Measurements from ENCODE around the gene TBCA. TPM values are rescaled to one million over a fixed set of nuclear protein-coding genes. Genes with fewer than 3 reads are reported as not detected.

The TBCA gene
- total RNA-seq, 2 experiments from 2014 or later, result 174 to 268 TPM

GRCh38 chr5:77744116-77744515 is 32.0 kb downstream of the TBCA start:
- intact Hi-C loops (cut with micrococcal nuclease; ENCODE audit: unreplicated experiment), result no loop called here

GRCh38 chr5:77743181-77743580 is 33.0 kb downstream of the TBCA start:
- no peak for DNase-seq (ENCODE audit: low spot score)
- Histone ChIP-seq H3K36me3 (ENCODE audit: insufficient read depth, low read length) (peaks cover 31% of the 10 kb centered on the region), H3K9me2 (ENCODE audit: insufficient read depth, low read length) (no peaks in the 10 kb centered on the region), H3K79me2 (ENCODE audit: insufficient read depth, low read depth, low read length) (peaks cover 83% of the 10 kb centered on the region), H3K4me3 (ENCODE audit: low read depth, low read length, poor library complexity, severe bottlenecking) (no peak overlapping the region), H3K9me3 (ENCODE audit: low read length) (no peaks in the 10 kb centered on the region), H3K4me2 (ENCODE audit: low read length) (no peak overlapping the region), H3K4me1 (ENCODE audit: insufficient read depth, low read length, poor library complexity, severe bottlenecking) (no peaks in the 10 kb centered on the region), H3K27ac (ENCODE audit: low read depth, low read length, poor library complexity, severe bottlenecking) (no peak overlapping the region), H4K20me1 (ENCODE audit: insufficient read depth, low read length) (peaks cover 7% of the 10 kb centered on the region; the same call in 1 of the 2 replicates), H2AFZ (ENCODE audit: low read length) (no peak overlapping the region)
- POLR2A ChIA-PET, result interaction anchor here (0.7 kb wide), 1 partner anchor 12 kb away, joined by 3 read pairs; no protein-coding TSS in a partner anchor
- no peak for TF ChIP-seq CTCF (conservative IDR thresholded peaks at IDR 0.05; ENCODE audit: low read length)
- no peak for TF ChIP-seq EZH2phosphoT487 (IDR thresholded peaks at IDR 0.05; ENCODE audit: borderline replicate concordance, low read depth, low read length)
- intact Hi-C loops (cut with micrococcal nuclease; ENCODE audit: unreplicated experiment), result no loop called here
- CTCF ChIA-PET (ENCODE audit: unreplicated experiment), result no interaction called here
- BruUV-seq (replicated peaks), result no TSS peak

More at GRCh38 chr5:77744116-77744515, 32.0 kb downstream of the TBCA start:
- Histone ChIP-seq H3K4me3 (ENCODE audit: low read depth, low read length, poor library complexity, severe bottlenecking) (no peak overlapping the region), H3K36me3 (ENCODE audit: insufficient read depth, low read length) (peaks cover 26% of the 10 kb centered on the region), H3K27ac (ENCODE audit: low read depth, low read length, poor library complexity, severe bottlenecking) (no peak overlapping the region), H4K20me1 (ENCODE audit: insufficient read depth, low read length) (peaks cover 7% of the 10 kb centered on the region; the same call in 1 of the 2 replicates), H3K79me2 (ENCODE audit: insufficient read depth, low read depth, low read length) (peaks cover 85% of the 10 kb centered on the region), H3K4me2 (ENCODE audit: low read length) (no peak overlapping the region), H3K9me3 (ENCODE audit: low read length) (no peaks in the 10 kb centered on the region), H2AFZ (ENCODE audit: low read length) (no peak overlapping the region), H3K9me2 (ENCODE audit: insufficient read depth, low read length) (no peaks in the 10 kb centered on the region), H3K4me1 (ENCODE audit: insufficient read depth, low read length, poor library complexity, severe bottlenecking) (no peaks in the 10 kb centered on the region)
- no peak for DNase-seq (ENCODE audit: low spot score)
- ChIA-PET POLR2A (interaction anchor here (1.2 kb wide), 1 partner anchor 17 kb away, joined by 3 read pairs; no protein-coding TSS in a partner anchor), CTCF (ENCODE audit: unreplicated experiment) (no interaction called here)
- BruUV-seq (replicated peaks), result no TSS peak
- TF ChIP-seq CTCF (conservative IDR thresholded peaks at IDR 0.05; ENCODE audit: low read length), result no peak
- TF ChIP-seq EZH2phosphoT487 (IDR thresholded peaks at IDR 0.05; ENCODE audit: borderline replicate concordance, low read depth, low read length), result no peak

- no peak overlapping the region for H3K4me3 ChIP-seq (ENCODE audit: low read depth, low read length, poor library complexity, severe bottlenecking)
- POLR2A ChIA-PET, result no interaction called here
- no peaks in the 10 kb centered on the region for H3K4me1 ChIP-seq (ENCODE audit: insufficient read depth, low read length, poor library complexity, severe bottlenecking)
- no peak overlapping the region for H3K27ac ChIP-seq (ENCODE audit: low read depth, low read length, poor library complexity, severe bottlenecking)
- H3K9me2 ChIP-seq (ENCODE audit: insufficient read depth, low read length), result no peaks in the 10 kb centered on the region
- no peak overlapping the region for H3K4me2 ChIP-seq (ENCODE audit: low read length)
- peaks cover 7% of the 10 kb centered on the region; the same call in 1 of the 2 replicates for H4K20me1 ChIP-seq (ENCODE audit: insufficient read depth, low read length)
- no peak for DNase-seq (ENCODE audit: low spot score)
- peaks cover 36% of the 10 kb centered on the region for H3K36me3 ChIP-seq (ENCODE audit: insufficient read depth, low read length)
- H2AFZ ChIP-seq (ENCODE audit: low read length), result no peak overlapping the region
- TF ChIP-seq CTCF (conservative IDR thresholded peaks at IDR 0.05; ENCODE audit: low read length), result no peak
- no peak for TF ChIP-seq EZH2phosphoT487 (IDR thresholded peaks at IDR 0.05; ENCODE audit: borderline replicate concordance, low read depth, low read length)
- no TSS peak for BruUV-seq (replicated peaks)
- intact Hi-C loops (cut with micrococcal nuclease; ENCODE audit: unreplicated experiment), result no loop called here
- no peaks in the 10 kb centered on the region for H3K9me3 ChIP-seq (ENCODE audit: low read length)
- peaks cover 82% of the 10 kb centered on the region for H3K79me2 ChIP-seq (ENCODE audit: insufficient read depth, low read depth, low read length)
- CTCF ChIA-PET (ENCODE audit: unreplicated experiment), result no interaction called here
Measured at GRCh38 chr5:77741608-77742007, 34.5 kb downstream of the TBCA start.
